IMR-90 (cell line): Measurements from ENCODE around the gene KRCC1. TPM values are rescaled to one million over a fixed set of nuclear protein-coding genes. Genes with fewer than 3 reads are reported as not detected.

Experiments used
- ATAC-seq: fragments of 200-7000 bp; cut with Tn5 transposase; 2 replicates; pipeline ENCODE4 v1.9.1; 2020; ENCODE audit warnings: low read depth, mild to moderate bottlenecking, moderate library complexity
- BruUV-seq: library from RNA; stranded (reverse); fragments of 400-500 nt; replicated peaks from 2 replicates; lab custom pipeline; 2021; lab: Mats Ljungman, UMichigan
- CTCF ChIA-PET: fragments of 300-600 bp; formaldehyde crosslinking; extraction: SDS; loops from one replicate; lab custom pipeline; 2021; ENCODE audit warnings: antibody characterized with exemption; lab: Yijun Ruan, JAX
- POLR2A ChIA-PET: fragments of 300-600 bp; sonication (Branson Sonifier 250); formaldehyde crosslinking; loops from one replicate; lab custom pipeline; 2022; ENCODE audit warnings: antibody characterized with exemption; ENCODE audit not compliant: unreplicated experiment; lab: Charles Lee
- DNase-seq: peaks from one replicate; pipeline ENCODE4 v3.0.0; 2013
- H2AFZ ChIP-seq: replicated peaks from 2 replicates; pipeline ENCODE3; 2013; ENCODE audit warnings: low read length, mild to moderate bottlenecking; ENCODE audit not compliant: poor library complexity
- H2AK5ac ChIP-seq: 2 replicates; pipeline ENCODE4 v1.6.1; 2013; ENCODE audit warnings: low read depth, low read length, inconsistent platforms
- H2AK9ac ChIP-seq: replicated peaks from 2 replicates; pipeline ENCODE3; 2013; ENCODE audit warnings: mild to moderate bottlenecking, low read depth, low read length, moderate library complexity; ENCODE audit not compliant: poor library complexity
- H2BK120ac ChIP-seq: 2 replicates; pipeline ENCODE4 v1.6.1; 2013; ENCODE audit warnings: low read depth, low read length, inconsistent platforms
- H2BK15ac ChIP-seq: 3 replicates; pipeline ENCODE4 v1.6.1; 2013; ENCODE audit warnings: low read depth, low read length, inconsistent platforms
- H2BK20ac ChIP-seq: 2 replicates; pipeline ENCODE4 v1.6.1; 2013; ENCODE audit warnings: low read depth, mild to moderate bottlenecking, inconsistent platforms, low read length, moderate library complexity
- H2BK5ac ChIP-seq: 2 replicates; pipeline ENCODE4 v1.6.1; 2013; ENCODE audit warnings: mild to moderate bottlenecking, low read depth, low read length, inconsistent platforms; ENCODE audit not compliant: poor library complexity, severe bottlenecking
- H3K14ac ChIP-seq: replicated peaks from 2 replicates; pipeline ENCODE4 v1.6.1; 2013; ENCODE audit warnings: low read depth, low read length, inconsistent platforms
- H3K18ac ChIP-seq: 2 replicates; pipeline ENCODE4 v1.6.1; 2013; ENCODE audit warnings: low read depth, low read length, control low read depth
- H3K23ac ChIP-seq: 2 replicates; pipeline ENCODE4 v1.6.1; 2013; ENCODE audit warnings: low read depth, low read length, inconsistent platforms
- H3K27ac ChIP-seq: 2 replicates; pipeline ENCODE4 v1.5.1; 2013; ENCODE audit warnings: mild to moderate bottlenecking, control low read depth, low read length; ENCODE audit not compliant: insufficient read depth
- H3K27me3 ChIP-seq: 2 replicates; pipeline ENCODE4 v1.6.1; 2013; ENCODE audit warnings: low read length; ENCODE audit not compliant: control insufficient read depth, insufficient read depth
- H3K36me3 ChIP-seq: 2 replicates; pipeline ENCODE4 v1.6.1; 2013; ENCODE audit warnings: low read length, mixed read lengths; ENCODE audit not compliant: control insufficient read depth, insufficient read depth
- H3K4ac ChIP-seq: 2 replicates; pipeline ENCODE4 v1.6.1; 2013; ENCODE audit warnings: low read depth, low read length, inconsistent platforms
- H3K4me1 ChIP-seq: 2 replicates; pipeline ENCODE4 v1.6.1; 2013; ENCODE audit warnings: low read length, mixed read lengths; ENCODE audit not compliant: control insufficient read depth, insufficient read depth
- H3K4me2 ChIP-seq: 2 replicates; pipeline ENCODE4 v1.6.1; 2013; ENCODE audit warnings: low read depth, mild to moderate bottlenecking, control low read depth, low read length, moderate library complexity
- H3K4me3 ChIP-seq: 2 replicates; pipeline ENCODE4 v1.5.1; 2013; ENCODE audit warnings: low read depth, mild to moderate bottlenecking, control low read depth, low read length, moderate library complexity; ENCODE audit not compliant: insufficient read depth
- H3K56ac ChIP-seq: 2 replicates; pipeline ENCODE4 v1.6.1; 2013; ENCODE audit warnings: low read length, inconsistent platforms; ENCODE audit not compliant: insufficient read depth; ENCODE audit errors: extremely low read depth
- H3K79me1 ChIP-seq, 2 experiments: 2 replicates each; pipeline ENCODE4 v1.6.1; 2013; ENCODE audit warnings: low read length in 2 of 2, inconsistent platforms in 1 of 2, low read depth in 1 of 2
- H3K9ac ChIP-seq: 2 replicates; pipeline ENCODE4 v1.6.1; 2013; ENCODE audit warnings: low read depth, low read length, control low read depth
- H3K9me1 ChIP-seq: 2 replicates; pipeline ENCODE4 v1.6.1; 2013; ENCODE audit warnings: low read length, inconsistent platforms; ENCODE audit not compliant: insufficient read depth
- H3K9me3 ChIP-seq: 2 replicates; pipeline ENCODE4 v1.6.1; 2013; ENCODE audit warnings: low read length; ENCODE audit not compliant: control insufficient read depth, insufficient read depth
- H4K20me1 ChIP-seq: 2 replicates; pipeline ENCODE4 v1.6.1; 2013; ENCODE audit warnings: low read length, inconsistent platforms; ENCODE audit not compliant: insufficient read depth
- H4K5ac ChIP-seq: 2 replicates; pipeline ENCODE4 v1.6.1; 2013; ENCODE audit warnings: mild to moderate bottlenecking, low read depth, low read length, control low read depth
- H4K8ac ChIP-seq, 2 experiments: 2 replicates each; pipeline ENCODE4 v1.6.1; 2013; ENCODE audit warnings: low read depth in 2 of 2, low read length in 2 of 2, control low read depth in 1 of 2, inconsistent platforms in 1 of 2
- H4K91ac ChIP-seq: 2 replicates; pipeline ENCODE4 v1.6.1; 2013; ENCODE audit warnings: low read depth, low read length, inconsistent platforms; ENCODE audit not compliant: insufficient read depth
- BHLHE40 ChIP-seq: fragments of 150-350 bp; IDR thresholded peaks from 2 replicates; pipeline ENCODE4 v1.6.1; 2016; ENCODE audit warnings: mild to moderate bottlenecking, low read depth, low read length
- CEBPB ChIP-seq: IDR thresholded peaks from 2 replicates; pipeline ENCODE4 v1.6.1; 2012; ENCODE audit warnings: low read depth, low read length, improper control_type of control experiment
- CHD1 ChIP-seq: IDR thresholded peaks from 2 replicates; pipeline ENCODE4 v1.6.1; 2012; ENCODE audit warnings: low read depth, low read length, improper control_type of control experiment
- CTCF ChIP-seq: conservative IDR thresholded peaks from 2 replicates; pipeline ENCODE4 v1.5.1; 2012; ENCODE audit warnings: mild to moderate bottlenecking, low read depth, low read length, improper control_type of control experiment
- ELK1 ChIP-seq: fragments of 150-350 bp; IDR thresholded peaks from 2 replicates; pipeline ENCODE4 v1.6.1; 2016; ENCODE audit warnings: low read depth, mild to moderate bottlenecking, low read length, moderate library complexity, borderline replicate concordance
- FOS ChIP-seq: fragments of 150-350 bp; IDR thresholded peaks from 2 replicates; pipeline ENCODE4 v1.6.1; 2016; ENCODE audit warnings: low read depth, low read length
- MAFK ChIP-seq: IDR thresholded peaks from 2 replicates; pipeline ENCODE4 v1.6.1; 2012; ENCODE audit warnings: low read depth, low read length, improper control_type of control experiment
- MAZ ChIP-seq: IDR thresholded peaks from 2 replicates; pipeline ENCODE4 v1.6.1; 2012; ENCODE audit warnings: low read depth, mild to moderate bottlenecking, low read length, improper control_type of control experiment, moderate library complexity, borderline replicate concordance
- MXI1 ChIP-seq: IDR thresholded peaks from 2 replicates; pipeline ENCODE4 v1.6.1; 2012; ENCODE audit warnings: low read depth, mild to moderate bottlenecking, low read length, moderate library complexity, borderline replicate concordance
- NFE2L2 ChIP-seq: fragments of 150-350 bp; IDR thresholded peaks from 2 replicates; pipeline ENCODE4 v1.6.1; 2016; ENCODE audit warnings: low read depth, mild to moderate bottlenecking, low read length
- POLR2A ChIP-seq: IDR thresholded peaks from 2 replicates; pipeline ENCODE4 v1.6.1; 2012; ENCODE audit warnings: mild to moderate bottlenecking, low read depth, low read length
- RAD21 ChIP-seq: IDR thresholded peaks from 2 replicates; pipeline ENCODE4 v1.6.1; 2012; ENCODE audit warnings: low read length, improper control_type of control experiment
- RCOR1 ChIP-seq: IDR thresholded peaks from 2 replicates; pipeline ENCODE4 v1.6.1; 2012; ENCODE audit warnings: mild to moderate bottlenecking, low read length, improper control_type of control experiment; ENCODE audit not compliant: insufficient replicate concordance
- RFX5 ChIP-seq: IDR thresholded peaks from 2 replicates; pipeline ENCODE4 v1.8.0; 2012; ENCODE audit warnings: low read depth, mild to moderate bottlenecking, low read length, moderate library complexity
- SMC3 ChIP-seq: fragments of 150-350 bp; IDR thresholded peaks from 2 replicates; pipeline ENCODE4 v1.6.1; 2016; ENCODE audit warnings: low read depth, mild to moderate bottlenecking, antibody characterized with exemption, low read length, moderate library complexity
- USF2 ChIP-seq: fragments of 150-350 bp; IDR thresholded peaks from 2 replicates; pipeline ENCODE4 v1.6.1; 2017; ENCODE audit warnings: mild to moderate bottlenecking, antibody characterized with exemption, low read length, low read depth
- WGBS, 2 experiments: methylation state at CpG; one replicate each; pipeline versions ENCODE4 v1.1.5 to v1.1.7; 2013; ENCODE audit warnings: missing lambda C conversion rate in 2 of 2; ENCODE audit not compliant: insufficient read length in 1 of 2; ENCODE audit errors: extremely low coverage in 2 of 2; 5-methylcytosine and 5-hydroxymethylcytosine counted together
- dilution Hi-C: fragments of 300-500 bp; cut with HindIII; formaldehyde crosslinking; loops from one replicate; pipeline ENCODE4 v1.14.3; 2018; ENCODE audit warnings: low sequenced_read_pairs; ENCODE audit not compliant: unreplicated experiment
- in situ Hi-C: fragments of 300-500 bp; cut with MboI; formaldehyde crosslinking; loops from 3 replicates; pipeline ENCODE4 v1.14.3; 2019; ENCODE audit warnings: low sequenced_read_pairs, inconsistent platforms, mixed read lengths
- intact Hi-C: fragments of 100-400 bp; cut with micrococcal nuclease; formaldehyde crosslinking; loops from 2 replicates; pipeline ENCODE4 v1.10.0; 2022
- polyA plus RNA-seq, 3 experiments: library from polyadenylated mRNA; depleted of rRNA; stranded (reverse); fragments of >200 nt; gene quantifications; 2 replicates each; pipeline ENCODE4 v1.2.3, GENCODE V29; 2012; ENCODE audit warnings: low replicate concordance in 1 of 3
- total RNA-seq: library from RNA; depleted of rRNA; stranded (reverse); fragments of >200 nt; gene quantifications from 2 replicates; pipeline ENCODE4 v1.2.3, GENCODE V29; 2012

Gene KRCC1
- total and polyA plus RNA-seq, 2 of the 4 experiments (the other 2 are of a cell fraction) = 14.3 to 16.5 TPM

DNA sequence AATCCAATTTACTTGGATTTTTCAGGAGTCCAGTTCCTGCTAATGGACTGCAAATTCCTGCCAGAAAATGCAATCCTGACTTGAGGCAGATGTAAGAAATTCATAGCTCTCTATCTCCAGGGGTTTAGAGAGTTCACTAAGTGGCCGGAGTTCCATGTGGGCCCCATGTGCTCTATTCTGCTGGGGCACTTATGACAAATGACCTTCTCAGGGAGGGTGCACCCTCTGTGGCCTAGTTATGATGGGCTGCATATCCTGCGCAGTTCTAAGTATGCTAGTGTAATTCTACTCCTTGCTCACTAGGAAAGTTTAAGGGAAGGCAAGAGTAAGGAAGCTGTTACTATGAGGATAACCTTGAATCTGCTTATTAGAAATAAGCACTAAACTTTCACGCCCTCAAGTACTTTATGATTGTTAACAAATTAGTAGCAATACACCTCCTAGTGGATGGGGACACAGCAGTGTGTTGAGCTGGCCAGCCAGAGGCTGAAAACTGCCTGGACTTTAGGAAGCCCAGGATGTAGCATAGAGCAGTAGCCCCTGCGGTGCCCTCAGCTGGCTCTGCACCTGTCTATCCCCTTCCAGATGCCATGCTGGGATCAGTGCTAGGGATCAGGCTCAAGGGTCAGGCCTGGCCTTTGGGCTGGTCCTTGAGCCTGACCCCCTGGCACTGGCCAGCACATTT lies 26.5 kb upstream of the KRCC1 start:
- no peak for ATAC-seq
- Histone ChIP-seq H4K91ac (no peak overlapping the region), H2BK15ac (no peak overlapping the region), H3K27me3 (peaks cover 21% of the 10 kb centered on the region), H4K5ac (no peak overlapping the region), H3K27ac (no peak overlapping the region), H3K4me3 (no peak overlapping the region), H2AFZ (no peak overlapping the region), H3K18ac (no peak overlapping the region), H4K8ac (no peak overlapping the region), H2AK5ac (no peak overlapping the region), H3K56ac (no peak overlapping the region), H4K20me1 (no peaks in the 10 kb centered on the region), H2BK120ac (no peak overlapping the region), H3K9me3 (no peaks in the 10 kb centered on the region), H3K14ac (no peak overlapping the region), H3K4ac (no peak overlapping the region), H3K9ac (no peak overlapping the region), H2BK20ac (no peak overlapping the region), H3K23ac (no peak overlapping the region), H2AK9ac (no peak overlapping the region), H2BK5ac (no peak overlapping the region), H3K36me3 (no peaks in the 10 kb centered on the region), H3K79me1 (no peaks in the 10 kb centered on the region), H3K4me1 (no peaks in the 10 kb centered on the region), H3K9me1 (no peaks in the 10 kb centered on the region), H3K4me2 (no peak overlapping the region)
- dilution Hi-C loops (no loop called here), in situ Hi-C loops (no loop called here), intact Hi-C loops (no loop called here)
- WGBS, 2 experiments = no CpG with 5 or more reads among the region's 4 CpGs
- no TSS peak for BruUV-seq
- ChIA-PET CTCF (no interaction called here), POLR2A (interaction anchor here (0.6 kb wide), 1 partner anchor 37 kb away, joined by 3 read pairs; no protein-coding TSS in a partner anchor)
- TF ChIP-seq FOS (no peak), MAZ (no peak), RFX5 (no peak), MXI1 (no peak), CTCF (no peak), CHD1 (no peak), CEBPB (no peak), SMC3 (no peak), ELK1 (no peak), MAFK (no peak), USF2 (no peak), RAD21 (no peak), NFE2L2 (no peak), RCOR1 (no peak), BHLHE40 (no peak), POLR2A (no peak)
- DNase-seq = no peak
